ENCODE measurements around the gene MORC1. TPM values are rescaled to one million over a fixed set of nuclear protein-coding genes. Genes with fewer than 3 reads are reported as not detected.

The MORC1 gene
- total and polyA plus RNA-seq, 4 donors: 0.02 to 0.33 (median 0.13) TPM

DNA sequence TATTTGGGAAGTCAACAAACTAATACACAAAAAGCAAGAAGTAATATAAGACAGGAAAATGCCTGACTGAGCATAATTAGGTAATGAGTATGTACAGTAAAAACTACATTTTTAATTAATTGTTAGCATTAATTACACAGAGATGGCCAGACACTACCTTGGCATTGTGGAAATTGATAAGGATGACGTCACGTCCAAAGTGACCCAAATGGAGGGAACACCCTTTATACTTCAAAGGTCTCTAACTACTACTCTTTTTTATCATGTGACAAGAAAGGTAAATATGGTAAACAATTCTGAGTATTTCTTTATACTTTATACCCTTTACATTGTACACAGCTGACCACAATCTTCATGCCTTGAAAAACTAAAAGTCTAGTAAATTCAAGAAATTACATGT, 141.9 kb downstream of the MORC1 start:
- no peak for DNase-seq (ENCODE audit: low spot score)
- 77% methylated on average over 2 of the region's 2 CpGs for WGBS
- no peak overlapping the region for H3K4me3 ChIP-seq (ENCODE audit: low read depth in 1 of 3, low read length in 3 of 3)
- H3K4me1 ChIP-seq (ENCODE audit: control insufficient read depth in 4 of 4, insufficient read depth in 4 of 4, low read length in 3 of 4): no peaks in the 10 kb centered on the region
- no peaks in the 10 kb centered on the region for H3K9me3 ChIP-seq (ENCODE audit: control insufficient read depth in 4 of 4, low read length in 3 of 4)
- H3K27ac ChIP-seq (ENCODE audit: low read depth in 1 of 2, low read length in 2 of 2): no peak overlapping the region
- no peak overlapping the region for H3K9ac ChIP-seq (ENCODE audit: low read depth in 1 of 2, low read length in 2 of 2)
- TF ChIP-seq NR2F2 (IDR thresholded peaks at IDR 0.05) (no peak), FOXA2 (IDR thresholded peaks at IDR 0.05) (no peak), HNF4A (conservative IDR thresholded peaks at IDR 0.05) (no peak), JUND (IDR thresholded peaks at IDR 0.05) (no peak), HNF4G (IDR thresholded peaks at IDR 0.05) (no peak), RAD21 (IDR thresholded peaks at IDR 0.05) (no peak), YY1 (IDR thresholded peaks at IDR 0.05) (no peak), RXRA (IDR thresholded peaks at IDR 0.05) (no peak), EGR1 (IDR thresholded peaks at IDR 0.05; ENCODE audit: low read depth in 2 of 2) (no peak), GABPA (IDR thresholded peaks at IDR 0.05 in 1 of 2, conservative IDR thresholded peaks at IDR 0.05 in 1 of 2) (no peak), TAF1 (conservative IDR thresholded peaks at IDR 0.05) (no peak), FOXA1 (IDR thresholded peaks at IDR 0.05) (no peak), SP1 (IDR thresholded peaks at IDR 0.05) (no peak)
- TF ChIP-seq, protein P1, sequence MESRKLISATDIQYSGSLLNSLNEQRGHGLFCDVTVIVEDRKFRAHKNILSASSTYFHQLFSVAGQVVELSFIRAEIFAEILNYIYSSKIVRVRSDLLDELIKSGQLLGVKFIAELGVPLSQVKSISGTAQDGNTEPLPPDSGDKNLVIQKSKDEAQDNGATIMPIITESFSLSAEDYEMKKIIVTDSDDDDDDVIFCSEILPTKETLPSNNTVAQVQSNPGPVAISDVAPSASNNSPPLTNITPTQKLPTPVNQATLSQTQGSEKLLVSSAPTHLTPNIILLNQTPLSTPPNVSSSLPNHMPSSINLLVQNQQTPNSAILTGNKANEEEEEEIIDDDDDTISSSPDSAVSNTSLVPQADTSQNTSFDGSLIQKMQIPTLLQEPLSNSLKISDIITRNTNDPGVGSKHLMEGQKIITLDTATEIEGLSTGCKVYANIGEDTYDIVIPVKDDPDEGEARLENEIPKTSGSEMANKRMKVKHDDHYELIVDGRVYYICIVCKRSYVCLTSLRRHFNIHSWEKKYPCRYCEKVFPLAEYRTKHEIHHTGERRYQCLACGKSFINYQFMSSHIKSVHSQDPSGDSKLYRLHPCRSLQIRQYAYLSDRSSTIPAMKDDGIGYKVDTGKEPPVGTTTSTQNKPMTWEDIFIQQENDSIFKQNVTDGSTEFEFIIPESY (IDR thresholded peaks at IDR 0.05): no peak
- TF ChIP-seq, protein P2, sequence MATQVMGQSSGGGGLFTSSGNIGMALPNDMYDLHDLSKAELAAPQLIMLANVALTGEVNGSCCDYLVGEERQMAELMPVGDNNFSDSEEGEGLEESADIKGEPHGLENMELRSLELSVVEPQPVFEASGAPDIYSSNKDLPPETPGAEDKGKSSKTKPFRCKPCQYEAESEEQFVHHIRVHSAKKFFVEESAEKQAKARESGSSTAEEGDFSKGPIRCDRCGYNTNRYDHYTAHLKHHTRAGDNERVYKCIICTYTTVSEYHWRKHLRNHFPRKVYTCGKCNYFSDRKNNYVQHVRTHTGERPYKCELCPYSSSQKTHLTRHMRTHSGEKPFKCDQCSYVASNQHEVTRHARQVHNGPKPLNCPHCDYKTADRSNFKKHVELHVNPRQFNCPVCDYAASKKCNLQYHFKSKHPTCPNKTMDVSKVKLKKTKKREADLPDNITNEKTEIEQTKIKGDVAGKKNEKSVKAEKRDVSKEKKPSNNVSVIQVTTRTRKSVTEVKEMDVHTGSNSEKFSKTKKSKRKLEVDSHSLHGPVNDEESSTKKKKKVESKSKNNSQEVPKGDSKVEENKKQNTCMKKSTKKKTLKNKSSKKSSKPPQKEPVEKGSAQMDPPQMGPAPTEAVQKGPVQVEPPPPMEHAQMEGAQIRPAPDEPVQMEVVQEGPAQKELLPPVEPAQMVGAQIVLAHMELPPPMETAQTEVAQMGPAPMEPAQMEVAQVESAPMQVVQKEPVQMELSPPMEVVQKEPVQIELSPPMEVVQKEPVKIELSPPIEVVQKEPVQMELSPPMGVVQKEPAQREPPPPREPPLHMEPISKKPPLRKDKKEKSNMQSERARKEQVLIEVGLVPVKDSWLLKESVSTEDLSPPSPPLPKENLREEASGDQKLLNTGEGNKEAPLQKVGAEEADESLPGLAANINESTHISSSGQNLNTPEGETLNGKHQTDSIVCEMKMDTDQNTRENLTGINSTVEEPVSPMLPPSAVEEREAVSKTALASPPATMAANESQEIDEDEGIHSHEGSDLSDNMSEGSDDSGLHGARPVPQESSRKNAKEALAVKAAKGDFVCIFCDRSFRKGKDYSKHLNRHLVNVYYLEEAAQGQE (IDR thresholded peaks at IDR 0.05): no peak
- TF ChIP-seq, protein P3, sequence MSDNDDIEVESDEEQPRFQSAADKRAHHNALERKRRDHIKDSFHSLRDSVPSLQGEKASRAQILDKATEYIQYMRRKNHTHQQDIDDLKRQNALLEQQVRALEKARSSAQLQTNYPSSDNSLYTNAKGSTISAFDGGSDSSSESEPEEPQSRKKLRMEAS (IDR thresholded peaks at IDR 0.05): no peak
- TF ChIP-seq, protein P4, sequence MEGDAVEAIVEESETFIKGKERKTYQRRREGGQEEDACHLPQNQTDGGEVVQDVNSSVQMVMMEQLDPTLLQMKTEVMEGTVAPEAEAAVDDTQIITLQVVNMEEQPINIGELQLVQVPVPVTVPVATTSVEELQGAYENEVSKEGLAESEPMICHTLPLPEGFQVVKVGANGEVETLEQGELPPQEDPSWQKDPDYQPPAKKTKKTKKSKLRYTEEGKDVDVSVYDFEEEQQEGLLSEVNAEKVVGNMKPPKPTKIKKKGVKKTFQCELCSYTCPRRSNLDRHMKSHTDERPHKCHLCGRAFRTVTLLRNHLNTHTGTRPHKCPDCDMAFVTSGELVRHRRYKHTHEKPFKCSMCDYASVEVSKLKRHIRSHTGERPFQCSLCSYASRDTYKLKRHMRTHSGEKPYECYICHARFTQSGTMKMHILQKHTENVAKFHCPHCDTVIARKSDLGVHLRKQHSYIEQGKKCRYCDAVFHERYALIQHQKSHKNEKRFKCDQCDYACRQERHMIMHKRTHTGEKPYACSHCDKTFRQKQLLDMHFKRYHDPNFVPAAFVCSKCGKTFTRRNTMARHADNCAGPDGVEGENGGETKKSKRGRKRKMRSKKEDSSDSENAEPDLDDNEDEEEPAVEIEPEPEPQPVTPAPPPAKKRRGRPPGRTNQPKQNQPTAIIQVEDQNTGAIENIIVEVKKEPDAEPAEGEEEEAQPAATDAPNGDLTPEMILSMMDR (IDR thresholded peaks at IDR 0.05; ENCODE audit: low read depth, low read length, missing input control): no peak
- TF ChIP-seq, protein P5, sequence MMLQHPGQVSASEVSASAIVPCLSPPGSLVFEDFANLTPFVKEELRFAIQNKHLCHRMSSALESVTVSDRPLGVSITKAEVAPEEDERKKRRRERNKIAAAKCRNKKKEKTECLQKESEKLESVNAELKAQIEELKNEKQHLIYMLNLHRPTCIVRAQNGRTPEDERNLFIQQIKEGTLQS (IDR thresholded peaks at IDR 0.05): no peak
- no peaks in the 10 kb centered on the region for H3K27me3 ChIP-seq (ENCODE audit: control insufficient read depth in 4 of 4, insufficient read depth in 4 of 4, low read length in 3 of 4)
- no peaks in the 10 kb centered on the region for H3K36me3 ChIP-seq (ENCODE audit: control insufficient read depth in 4 of 4, insufficient read depth in 3 of 4, low read depth in 1 of 4, low read length in 3 of 4)

Data from liver (tissue), 9 donors.